Ectodermal cell (in vitro differentiated cells): Measurements from ENCODE around the gene ICAM2.
"Not testable (repeated sequence)": the region's sequence is repeated elsewhere in the genome, so short reads cannot be mapped to it uniquely, and the experiment has no call there.

ENCODE experiments used
- H3K27ac ChIP-seq: 2 replicates; pipeline ENCODE4 v1.7.0; 2013; ENCODE audit warnings: mild to moderate bottlenecking, low read depth, low read length; ENCODE audit not compliant: insufficient read depth, poor library complexity, severe bottlenecking
- H3K27me3 ChIP-seq: 2 replicates; pipeline ENCODE4 v1.7.0; 2013; ENCODE audit warnings: mild to moderate bottlenecking, low read length; ENCODE audit not compliant: insufficient read depth, control insufficient read depth, poor library complexity, severe bottlenecking
- H3K36me3 ChIP-seq: one replicate; pipeline ENCODE4 v1.7.0; 2013; ENCODE audit warnings: low read length; ENCODE audit not compliant: control insufficient read depth, insufficient read depth
- H3K4me1 ChIP-seq: one replicate; pipeline ENCODE4 v1.7.0; 2013; ENCODE audit warnings: low read length; ENCODE audit not compliant: control insufficient read depth, insufficient read depth
- H3K4me3 ChIP-seq: 2 replicates; pipeline ENCODE4 v1.7.0; 2013; ENCODE audit warnings: low read depth, low read length, control low read depth; ENCODE audit not compliant: insufficient read depth
- H3K9me3 ChIP-seq: 2 replicates; pipeline ENCODE4 v1.7.0; 2013; ENCODE audit warnings: mild to moderate bottlenecking, low read length, moderate library complexity; ENCODE audit not compliant: control insufficient read depth
- WGBS, 2 experiments: methylation state at CpG; one replicate each; pipeline ENCODE4 v1.1.7; 2013; ENCODE audit warnings: missing lambda C conversion rate in 2 of 2; 5-methylcytosine and 5-hydroxymethylcytosine counted together

The ICAM2 gene

GRCh38 chr17:63986821-63987220 is 33.6 kb downstream of the ICAM2 start:
- H3K9me3 ChIP-seq = peaks cover 2% of the 10 kb centered on the region
- no peak overlapping the region for H3K4me3 ChIP-seq
- peaks cover 4% of the 10 kb centered on the region for H3K27me3 ChIP-seq
- no peaks in the 10 kb centered on the region for H3K36me3 ChIP-seq
- 84 to 98% methylated on average over 3 of the region's 3 CpGs for WGBS, 2 experiments
- H3K4me1 ChIP-seq = peaks cover 16% of the 10 kb centered on the region
- no peak overlapping the region for H3K27ac ChIP-seq

- H3K9me3 ChIP-seq = peaks cover 2% of the 10 kb centered on the region
- no peak overlapping the region for H3K4me3 ChIP-seq
- WGBS, 2 experiments = 84 to 87% methylated on average over 13 of the region's 13 CpGs
- peaks cover 16% of the 10 kb centered on the region for H3K4me1 ChIP-seq
- no peak overlapping the region for H3K27ac ChIP-seq
- no peaks in the 10 kb centered on the region for H3K36me3 ChIP-seq
- no peaks in the 10 kb centered on the region for H3K27me3 ChIP-seq
Measured at GRCh38 chr17:63985387-63986140, 34.9 kb downstream of the ICAM2 start.

DNA sequence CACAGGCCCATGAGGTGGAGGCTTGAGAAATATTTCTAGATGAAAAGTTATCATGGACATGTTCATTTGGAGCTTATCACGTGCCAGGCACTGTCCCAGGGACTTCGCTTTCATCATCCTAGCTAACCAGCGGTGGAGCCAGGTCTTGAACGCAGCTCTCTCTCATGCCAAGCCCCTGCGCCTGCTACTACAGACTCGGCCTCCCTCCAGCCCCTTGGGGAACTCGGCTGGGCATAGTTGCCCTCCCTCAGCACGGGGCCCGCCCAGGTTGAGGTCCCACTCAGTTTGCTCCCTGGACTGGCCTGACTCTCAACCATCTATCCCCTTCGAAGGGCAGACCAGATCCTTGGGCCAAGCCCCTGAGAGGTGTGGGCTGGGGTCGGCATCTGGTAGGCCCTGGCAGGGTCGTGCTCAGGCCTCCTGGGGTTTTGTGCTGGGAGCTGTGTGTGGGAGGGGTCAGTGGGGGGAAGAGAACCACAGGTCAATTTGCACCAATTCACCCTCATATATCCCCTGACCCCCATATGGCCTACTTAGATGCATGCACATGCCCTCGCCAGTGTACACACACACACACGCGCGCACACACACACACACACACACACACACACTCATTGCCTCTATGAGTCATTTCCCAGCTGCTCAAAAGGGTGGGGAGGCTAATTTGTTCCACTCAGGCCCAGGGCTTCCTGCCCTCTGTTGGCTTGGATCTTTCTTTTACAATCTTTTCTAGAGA is 35.6 kb downstream of the ICAM2 start:
- H3K9me3 ChIP-seq = peaks cover 2% of the 10 kb centered on the region
- H3K4me3 ChIP-seq = no peak overlapping the region
- peaks cover 15% of the 10 kb centered on the region for H3K4me1 ChIP-seq
- no peak overlapping the region for H3K27ac ChIP-seq
- no peaks in the 10 kb centered on the region for H3K27me3 ChIP-seq
- 87 to 90% methylated on average over 16 of the region's 16 CpGs for WGBS, 2 experiments
- no peaks in the 10 kb centered on the region for H3K36me3 ChIP-seq

DNA sequence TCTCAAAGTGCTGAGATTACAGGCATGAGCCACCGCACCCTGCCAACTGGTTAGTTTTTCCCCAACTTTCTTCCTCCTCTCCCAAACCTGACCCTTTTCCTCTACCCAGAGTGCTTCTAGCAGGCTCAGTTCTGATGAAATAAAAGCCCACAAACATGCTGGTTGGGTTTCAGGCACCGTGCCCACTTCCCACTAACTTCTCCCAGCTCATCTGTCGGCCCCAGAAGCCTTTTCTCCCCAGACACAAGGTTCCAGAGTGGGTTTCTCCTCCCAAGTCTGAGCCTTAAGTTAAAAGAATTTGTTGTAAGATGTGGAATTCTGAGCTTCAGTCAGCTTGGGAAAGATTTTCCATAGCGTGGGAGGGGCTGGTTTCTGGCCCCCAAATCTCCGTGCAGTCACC is 36.2 kb downstream of the ICAM2 start:
- Histone ChIP-seq H3K4me3 (no peak overlapping the region), H3K36me3 (no peaks in the 10 kb centered on the region), H3K27ac (no peak overlapping the region), H3K4me1 (peaks cover 11% of the 10 kb centered on the region), H3K27me3 (no peaks in the 10 kb centered on the region), H3K9me3 (peaks cover 2% of the 10 kb centered on the region)
- 93 to 94% methylated on average over 5 of the region's 5 CpGs for WGBS, 2 experiments

DNA sequence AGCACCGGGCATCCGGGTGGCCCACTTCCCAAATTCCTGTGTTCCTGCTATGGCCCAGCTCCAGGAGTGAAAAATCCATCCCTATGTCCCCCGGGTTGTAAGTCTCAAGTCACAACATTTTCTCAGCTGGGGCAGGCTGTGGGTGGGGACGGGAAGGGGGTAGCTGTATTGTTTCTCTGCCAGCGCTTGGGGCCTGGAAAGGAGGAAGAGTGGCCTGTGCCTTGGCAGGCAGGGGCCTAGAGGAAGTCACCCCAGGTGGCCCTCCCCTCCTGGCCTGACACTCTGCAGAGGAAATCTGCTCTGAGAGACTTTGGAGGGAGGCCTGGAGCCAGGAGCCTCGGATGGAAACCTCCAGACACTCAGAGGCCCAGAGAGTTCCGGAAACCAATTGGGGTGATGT is 37.1 kb downstream of the ICAM2 start:
- 85 to 87% methylated on average over 7 of the region's 7 CpGs for WGBS, 2 experiments
- H3K36me3 ChIP-seq = no peaks in the 10 kb centered on the region
- no peaks in the 10 kb centered on the region for H3K27me3 ChIP-seq
- no peak overlapping the region for H3K27ac ChIP-seq
- peaks cover 2% of the 10 kb centered on the region for H3K9me3 ChIP-seq
- peaks cover 2% of the 10 kb centered on the region for H3K4me1 ChIP-seq
- no peak overlapping the region for H3K4me3 ChIP-seq

DNA sequence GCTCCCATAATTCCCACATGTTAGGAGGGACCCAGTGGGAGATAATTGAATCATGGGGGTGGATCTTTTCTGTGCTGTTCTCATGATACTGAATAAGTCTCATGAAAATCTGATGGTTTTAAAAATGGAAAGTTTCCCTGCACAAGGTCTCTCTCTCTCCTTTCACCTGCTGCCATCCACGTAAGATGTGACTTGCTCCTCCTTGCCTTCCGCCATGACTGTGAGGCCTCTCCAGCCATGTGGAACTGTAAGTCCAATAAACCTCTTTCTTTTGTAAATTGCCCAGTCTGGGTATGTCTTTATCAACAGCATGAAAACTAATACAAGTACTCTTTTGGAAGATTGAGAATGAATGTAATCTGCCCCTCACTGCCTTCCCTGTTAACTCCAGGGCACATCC is 37.8 kb downstream of the ICAM2 start:
- not testable (repeated sequence) for H3K9me3 ChIP-seq, H3K36me3 ChIP-seq, H3K4me3 ChIP-seq, H3K4me1 ChIP-seq, H3K27me3 ChIP-seq, H3K27ac ChIP-seq
- 92 to 100% methylated on average over 2 of the region's 2 CpGs for WGBS, 2 experiments

DNA sequence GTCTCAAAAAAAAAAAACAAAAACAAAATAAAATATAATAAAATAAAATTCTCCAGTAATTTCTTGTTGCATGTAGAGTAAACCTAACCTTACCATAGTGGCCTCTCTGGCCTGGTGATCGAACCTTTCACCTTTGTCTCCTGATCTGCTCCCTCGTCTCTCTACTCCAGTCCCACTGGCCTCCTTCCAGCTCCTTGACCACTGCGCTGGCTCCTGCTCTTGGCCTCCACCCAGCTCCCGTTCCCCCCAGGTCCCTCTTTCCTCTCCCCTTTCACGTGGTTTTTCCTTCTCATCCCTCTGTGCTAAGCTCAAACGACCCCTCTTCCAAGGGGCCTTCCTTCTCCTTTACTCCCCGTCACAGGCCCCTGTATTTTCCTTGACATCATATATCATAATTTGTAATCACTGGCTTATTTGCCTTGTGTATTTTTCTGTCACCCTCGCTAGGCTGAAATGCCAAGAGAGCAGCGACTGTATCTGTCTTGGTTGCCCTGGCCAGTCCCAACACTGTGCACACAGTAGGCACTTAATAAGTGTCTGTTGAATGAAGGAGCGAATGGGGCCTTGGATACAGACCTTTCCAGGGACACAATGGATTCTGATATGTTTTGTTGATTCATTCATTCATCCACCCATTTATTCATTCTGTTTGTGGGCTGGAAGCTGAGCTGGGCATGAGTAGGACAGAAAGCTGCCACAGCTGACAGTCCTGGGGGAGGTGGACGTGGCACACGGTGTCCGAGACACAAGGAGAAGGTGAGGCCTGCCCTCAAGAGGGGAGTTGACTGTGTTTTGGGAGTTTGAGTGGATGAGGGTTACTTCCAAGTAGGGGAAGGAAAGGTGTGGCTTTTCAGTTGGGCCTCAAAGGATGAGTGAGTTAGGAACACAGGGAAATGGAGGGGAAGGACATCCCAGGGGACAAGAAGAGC is 41.9 kb downstream of the ICAM2 start:
- no peak overlapping the region for H3K27ac ChIP-seq
- H3K4me1 ChIP-seq = no peaks in the 10 kb centered on the region
- WGBS, 2 experiments = 88 to 92% methylated on average over 13 of the region's 13 CpGs
- no peak overlapping the region for H3K4me3 ChIP-seq
- no peaks in the 10 kb centered on the region for H3K27me3 ChIP-seq
- H3K9me3 ChIP-seq = peaks cover 2% of the 10 kb centered on the region
- H3K36me3 ChIP-seq = no peaks in the 10 kb centered on the region

- Histone ChIP-seq H3K4me3 (no peak overlapping the region), H3K4me1 (no peaks in the 10 kb centered on the region), H3K9me3 (no peaks in the 10 kb centered on the region), H3K27me3 (no peaks in the 10 kb centered on the region), H3K36me3 (no peaks in the 10 kb centered on the region), H3K27ac (no peak overlapping the region)
- 90 to 92% methylated on average over 3 of the region's 3 CpGs for WGBS, 2 experiments
Measured at GRCh38 chr17:63976702-63977101, 43.7 kb downstream of the ICAM2 start.

GRCh38 chr17:63975541-63976092 is 44.8 kb downstream of the ICAM2 start:
- Histone ChIP-seq H3K27me3 (no peaks in the 10 kb centered on the region), H3K4me3 (no peak overlapping the region)
- 95% methylated on average over 2 of the region's 2 CpGs for WGBS, 2 experiments

More at GRCh38 chr17:63975541-63976092, 44.8 kb downstream of the ICAM2 start:
- Histone ChIP-seq H3K27ac (no peak overlapping the region), H3K4me1 (no peaks in the 10 kb centered on the region), H3K9me3 (no peaks in the 10 kb centered on the region), H3K36me3 (no peaks in the 10 kb centered on the region)
